ENCODE measurements around the gene POLL.

Gene POLL

DNA sequence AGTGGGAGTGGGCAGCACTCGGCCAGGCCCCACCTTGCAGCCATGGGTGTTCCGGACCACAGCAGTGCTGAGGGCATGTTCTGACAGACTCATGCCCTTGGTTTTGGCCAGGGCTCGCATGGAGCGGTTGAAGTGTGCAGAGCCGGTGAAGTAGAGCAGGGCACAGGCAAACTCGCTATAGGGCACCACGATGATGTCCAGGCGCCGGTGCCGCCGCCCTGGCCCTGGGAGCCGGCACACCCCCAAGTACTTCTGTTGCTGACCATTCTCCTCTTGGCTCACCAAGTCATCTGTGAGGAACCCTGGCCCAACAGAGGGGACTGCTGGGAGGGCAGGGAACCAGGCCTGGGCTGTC is 8.6 kb downstream of the POLL start:
- Histone ChIP-seq H3K4me1 (ENCODE audit: control insufficient read depth, insufficient read depth, low read length) (no peaks in the 10 kb centered on the region), H3K9me3 (ENCODE audit: control insufficient read depth in 2 of 2, low read length in 2 of 2) (no peaks in the 10 kb centered on the region), H3K36me3 (ENCODE audit: control insufficient read depth in 2 of 2, insufficient read depth in 2 of 2, low read length in 2 of 2) (peaks cover 37 to 42% of the 10 kb centered on the region in 2 donors), H3K27me3 (ENCODE audit: control insufficient read depth in 1 of 2, insufficient read depth in 2 of 2, low read length in 2 of 2) (no peaks in the 10 kb centered on the region), H3K9ac (ENCODE audit: low read length in 2 of 2) (no peak overlapping the region), H3K4me3 (ENCODE audit: low read length in 2 of 2) (no peak overlapping the region), H3K27ac (ENCODE audit: low read length) (no peak overlapping the region)

- Histone ChIP-seq H3K27me3 (ENCODE audit: control insufficient read depth in 1 of 2, insufficient read depth in 2 of 2, low read length in 2 of 2) (no peaks in the 10 kb centered on the region), H3K27ac (ENCODE audit: low read length) (no peak overlapping the region), H3K36me3 (ENCODE audit: control insufficient read depth in 2 of 2, insufficient read depth in 2 of 2, low read length in 2 of 2) (peaks cover 35 to 40% of the 10 kb centered on the region in 2 donors), H3K9me3 (ENCODE audit: control insufficient read depth in 2 of 2, low read length in 2 of 2) (no peaks in the 10 kb centered on the region), H3K4me1 (ENCODE audit: control insufficient read depth, insufficient read depth, low read length) (no peaks in the 10 kb centered on the region), H3K9ac (ENCODE audit: low read length in 2 of 2) (no peak overlapping the region), H3K4me3 (ENCODE audit: low read length in 2 of 2) (no peak overlapping the region)
These were observed 9.1 kb downstream of the POLL start for GRCh38 chr10:101578803-101579515.

- Histone ChIP-seq H3K27me3 (ENCODE audit: control insufficient read depth in 1 of 2, insufficient read depth in 2 of 2, low read length in 2 of 2) (no peaks in the 10 kb centered on the region), H3K4me1 (ENCODE audit: control insufficient read depth, insufficient read depth, low read length) (no peaks in the 10 kb centered on the region), H3K36me3 (ENCODE audit: control insufficient read depth in 2 of 2, insufficient read depth in 2 of 2, low read length in 2 of 2) (peaks cover 30 to 33% of the 10 kb centered on the region in 2 donors), H3K9ac (ENCODE audit: low read length in 2 of 2) (no peak overlapping the region), H3K27ac (ENCODE audit: low read length) (no peak overlapping the region), H3K4me3 (ENCODE audit: low read length in 2 of 2) (no peak overlapping the region), H3K9me3 (ENCODE audit: control insufficient read depth in 2 of 2, low read length in 2 of 2) (peaks cover 0 to under 1% of the 10 kb centered on the region in 2 donors)
These were observed 9.9 kb downstream of the POLL start for GRCh38 chr10:101578192-101578591.

DNA sequence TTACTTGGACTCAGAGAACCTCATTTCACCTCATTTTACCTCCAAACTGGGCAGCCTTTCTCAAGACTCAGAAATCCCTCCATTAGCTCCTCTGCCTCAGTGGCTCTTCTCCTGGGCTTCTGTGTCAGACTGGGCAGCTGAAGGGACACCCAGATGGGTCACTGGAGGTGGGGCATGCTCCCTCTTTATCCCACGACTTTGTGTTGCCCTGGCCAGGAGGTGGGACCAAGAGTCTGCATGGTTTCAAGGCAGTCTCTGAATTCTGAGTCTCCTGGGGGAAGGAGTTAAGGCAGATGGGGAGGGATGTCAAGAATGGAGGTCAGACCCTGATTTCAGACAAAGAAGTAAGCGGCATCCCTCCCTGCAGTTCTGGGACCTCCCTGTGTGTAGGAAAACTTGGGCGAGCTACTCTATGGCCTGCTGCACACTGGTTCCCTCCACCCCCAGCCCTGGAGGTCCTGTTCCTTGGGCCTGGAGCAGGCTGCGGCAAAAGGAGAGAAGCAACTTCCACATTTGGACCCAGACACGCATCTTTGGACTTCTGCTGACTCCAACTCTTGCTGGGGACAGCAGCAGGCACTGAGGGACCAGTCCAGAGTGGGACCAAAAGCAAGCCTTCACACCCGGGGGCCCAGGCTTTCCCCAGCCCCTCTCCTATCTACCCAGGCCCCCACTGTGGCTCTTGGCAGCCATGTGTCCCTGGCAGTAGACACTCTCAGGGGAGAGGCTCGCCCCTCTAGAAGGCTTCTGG is 10.8 kb downstream of the POLL start:
- H3K4me1 ChIP-seq (ENCODE audit: control insufficient read depth, insufficient read depth, low read length), result no peaks in the 10 kb centered on the region
- H3K36me3 ChIP-seq (ENCODE audit: control insufficient read depth in 2 of 2, insufficient read depth in 2 of 2, low read length in 2 of 2), result peaks cover 23 to 26% of the 10 kb centered on the region in 2 donors
- H3K27me3 ChIP-seq (ENCODE audit: control insufficient read depth in 1 of 2, insufficient read depth in 2 of 2, low read length in 2 of 2), result no peaks in the 10 kb centered on the region
- H3K9me3 ChIP-seq (ENCODE audit: control insufficient read depth in 2 of 2, low read length in 2 of 2), result peaks cover 5 to 8% of the 10 kb centered on the region in 2 donors
- no peak overlapping the region for H3K9ac ChIP-seq (ENCODE audit: low read length in 2 of 2)
- H3K4me3 ChIP-seq (ENCODE audit: low read length in 2 of 2), result no peak overlapping the region
- H3K27ac ChIP-seq (ENCODE audit: low read length), result no peak overlapping the region

- H3K4me1 ChIP-seq (ENCODE audit: control insufficient read depth, insufficient read depth, low read length), result no peaks in the 10 kb centered on the region
- no peaks in the 10 kb centered on the region for H3K27me3 ChIP-seq (ENCODE audit: control insufficient read depth in 1 of 2, insufficient read depth in 2 of 2, low read length in 2 of 2)
- no peak overlapping the region for H3K4me3 ChIP-seq (ENCODE audit: low read length in 2 of 2)
- H3K36me3 ChIP-seq (ENCODE audit: control insufficient read depth in 2 of 2, insufficient read depth in 2 of 2, low read length in 2 of 2), result peaks cover 23% of the 10 kb centered on the region in 2 donors
- no peak overlapping the region for H3K9ac ChIP-seq (ENCODE audit: low read length in 2 of 2)
- no peak overlapping the region for H3K27ac ChIP-seq (ENCODE audit: low read length)
- H3K9me3 ChIP-seq (ENCODE audit: control insufficient read depth in 2 of 2, low read length in 2 of 2), result peaks cover 5 to 10% of the 10 kb centered on the region in 2 donors
These were observed 11.7 kb downstream of the POLL start for GRCh38 chr10:101576211-101576863.

GRCh38 chr10:101575580-101576210 is 12.4 kb downstream of the POLL start:
- Histone ChIP-seq H3K9ac (ENCODE audit: low read length in 2 of 2) (no peak overlapping the region), H3K27ac (ENCODE audit: low read length) (no peak overlapping the region), H3K4me1 (ENCODE audit: control insufficient read depth, insufficient read depth, low read length) (peaks cover 5% of the 10 kb centered on the region), H3K27me3 (ENCODE audit: control insufficient read depth in 1 of 2, insufficient read depth in 2 of 2, low read length in 2 of 2) (peaks cover 0 to 2% of the 10 kb centered on the region in 2 donors), H3K36me3 (ENCODE audit: control insufficient read depth in 2 of 2, insufficient read depth in 2 of 2, low read length in 2 of 2) (peaks cover 18 to 20% of the 10 kb centered on the region in 2 donors), H3K9me3 (ENCODE audit: control insufficient read depth in 2 of 2, low read length in 2 of 2) (peaks cover 5 to 10% of the 10 kb centered on the region in 2 donors), H3K4me3 (ENCODE audit: low read length in 2 of 2) (no peak overlapping the region)

DNA sequence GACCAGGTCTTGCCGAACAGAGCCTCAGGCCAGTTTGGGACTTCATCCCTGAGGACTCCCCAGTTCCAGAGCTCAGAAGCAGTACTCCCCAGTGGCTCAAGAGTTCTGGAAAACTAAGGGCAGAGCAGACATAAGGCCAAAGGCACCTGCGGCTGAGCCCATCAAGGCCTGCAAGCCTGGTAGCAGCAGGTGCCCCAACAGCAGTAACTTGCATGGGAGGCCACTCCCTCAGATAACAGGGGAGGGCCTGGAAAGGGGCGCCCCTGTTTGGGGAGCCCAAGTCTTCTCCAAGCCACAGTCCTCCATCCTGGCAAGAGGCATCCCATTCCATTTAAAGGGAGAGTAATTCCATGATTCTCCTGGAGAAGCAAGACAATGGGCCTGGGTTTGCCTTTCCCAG is 13.0 kb downstream of the POLL start:
- peaks cover under 1 to 4% of the 10 kb centered on the region in 2 donors for H3K27me3 ChIP-seq (ENCODE audit: control insufficient read depth in 1 of 2, insufficient read depth in 2 of 2, low read length in 2 of 2)
- no peak overlapping the region for H3K27ac ChIP-seq (ENCODE audit: low read length)
- no peak overlapping the region for H3K9ac ChIP-seq (ENCODE audit: low read length in 2 of 2)
- H3K4me3 ChIP-seq (ENCODE audit: low read length in 2 of 2), result no peak overlapping the region
- peaks cover 5 to 10% of the 10 kb centered on the region in 2 donors for H3K9me3 ChIP-seq (ENCODE audit: control insufficient read depth in 2 of 2, low read length in 2 of 2)
- peaks cover 12 to 15% of the 10 kb centered on the region in 2 donors for H3K36me3 ChIP-seq (ENCODE audit: control insufficient read depth in 2 of 2, insufficient read depth in 2 of 2, low read length in 2 of 2)
- H3K4me1 ChIP-seq (ENCODE audit: control insufficient read depth, insufficient read depth, low read length), result peaks cover 10% of the 10 kb centered on the region

GRCh38 chr10:101573885-101574753 is 13.9 kb downstream of the POLL start:
- no peak overlapping the region for H3K9ac ChIP-seq (ENCODE audit: low read length in 2 of 2)
- H3K9me3 ChIP-seq (ENCODE audit: control insufficient read depth in 2 of 2, low read length in 2 of 2), result peaks cover 5 to 10% of the 10 kb centered on the region in 2 donors
- H3K27ac ChIP-seq (ENCODE audit: low read length), result no peak overlapping the region

DNA sequence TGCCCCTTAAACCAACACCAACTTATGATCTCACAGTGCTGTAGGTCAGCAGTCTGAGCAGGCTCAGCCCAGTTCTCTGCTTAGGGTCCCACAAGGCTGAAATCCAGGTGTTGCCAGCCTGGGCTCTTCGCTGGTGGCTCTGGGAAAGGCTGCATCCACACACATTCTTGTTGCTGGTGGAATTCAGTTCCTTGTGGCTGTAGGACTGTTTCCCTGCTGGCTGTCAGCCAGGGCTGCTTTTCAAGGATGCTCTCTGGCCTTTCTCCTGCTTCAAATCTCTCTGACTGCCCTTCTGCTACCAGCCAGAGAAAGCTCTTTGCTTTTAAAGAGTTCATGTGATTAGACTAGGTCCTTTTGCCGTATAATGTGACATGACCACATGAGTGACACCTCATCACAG is 15.3 kb downstream of the POLL start:
- Histone ChIP-seq H3K4me1 (ENCODE audit: control insufficient read depth, insufficient read depth, low read length) (peaks cover 18% of the 10 kb centered on the region), H3K9ac (ENCODE audit: low read length in 2 of 2) (no peak overlapping the region), H3K36me3 (ENCODE audit: control insufficient read depth in 2 of 2, insufficient read depth in 2 of 2, low read length in 2 of 2) (peaks cover 6 to 8% of the 10 kb centered on the region in 2 donors), H3K27me3 (ENCODE audit: control insufficient read depth in 1 of 2, insufficient read depth in 2 of 2, low read length in 2 of 2) (peaks cover 23 to 24% of the 10 kb centered on the region in 2 donors), H3K27ac (ENCODE audit: low read length) (no peak overlapping the region), H3K4me3 (ENCODE audit: low read length in 2 of 2) (no peak overlapping the region), H3K9me3 (ENCODE audit: control insufficient read depth in 2 of 2, low read length in 2 of 2) (peaks cover 5 to 10% of the 10 kb centered on the region in 2 donors)

More at GRCh38 chr10:101573885-101574753, 13.9 kb downstream of the POLL start:
- Histone ChIP-seq H3K36me3 (ENCODE audit: control insufficient read depth in 2 of 2, insufficient read depth in 2 of 2, low read length in 2 of 2) (peaks cover 8 to 12% of the 10 kb centered on the region in 2 donors), H3K4me3 (ENCODE audit: low read length in 2 of 2) (no peak overlapping the region), H3K27me3 (ENCODE audit: control insufficient read depth in 1 of 2, insufficient read depth in 2 of 2, low read length in 2 of 2) (peaks cover 10 to 12% of the 10 kb centered on the region in 2 donors), H3K4me1 (ENCODE audit: control insufficient read depth, insufficient read depth, low read length) (peaks cover 18% of the 10 kb centered on the region)

- H3K27ac ChIP-seq (ENCODE audit: low read length), result no peak overlapping the region
- H3K36me3 ChIP-seq (ENCODE audit: control insufficient read depth in 2 of 2, insufficient read depth in 2 of 2, low read length in 2 of 2), result peaks cover 2 to 4% of the 10 kb centered on the region in 2 donors
- peaks cover 5 to 10% of the 10 kb centered on the region in 2 donors for H3K9me3 ChIP-seq (ENCODE audit: control insufficient read depth in 2 of 2, low read length in 2 of 2)
- no peak overlapping the region for H3K4me3 ChIP-seq (ENCODE audit: low read length in 2 of 2)
- peaks cover 18% of the 10 kb centered on the region for H3K4me1 ChIP-seq (ENCODE audit: control insufficient read depth, insufficient read depth, low read length)
- H3K27me3 ChIP-seq (ENCODE audit: control insufficient read depth in 1 of 2, insufficient read depth in 2 of 2, low read length in 2 of 2), result peaks cover 30 to 31% of the 10 kb centered on the region in 2 donors
- no peak overlapping the region for H3K9ac ChIP-seq (ENCODE audit: low read length in 2 of 2)
These were observed 15.9 kb downstream of the POLL start for GRCh38 chr10:101572126-101572525.
